ENCODE measurements around the gene RAD51.

RAD51 gene

GRCh38 chr15:40716165-40716564 lies 21.2 kb downstream of the RAD51 start:
- DNase-seq (ENCODE audit: extremely low spot score, insufficient read length, low read depth) (no peak), FAIRE-seq (no peak)

GRCh38 chr15:40721701-40722100 lies 26.7 kb downstream of the RAD51 start:
- DNase-seq (ENCODE audit: extremely low spot score, insufficient read length, low read depth) (no peak), FAIRE-seq (no peak)

GRCh38 chr15:40722354-40722753 lies 27.4 kb downstream of the RAD51 start:
- DNase-seq (ENCODE audit: extremely low spot score, insufficient read length, low read depth) (no peak), FAIRE-seq (no peak)

DNA sequence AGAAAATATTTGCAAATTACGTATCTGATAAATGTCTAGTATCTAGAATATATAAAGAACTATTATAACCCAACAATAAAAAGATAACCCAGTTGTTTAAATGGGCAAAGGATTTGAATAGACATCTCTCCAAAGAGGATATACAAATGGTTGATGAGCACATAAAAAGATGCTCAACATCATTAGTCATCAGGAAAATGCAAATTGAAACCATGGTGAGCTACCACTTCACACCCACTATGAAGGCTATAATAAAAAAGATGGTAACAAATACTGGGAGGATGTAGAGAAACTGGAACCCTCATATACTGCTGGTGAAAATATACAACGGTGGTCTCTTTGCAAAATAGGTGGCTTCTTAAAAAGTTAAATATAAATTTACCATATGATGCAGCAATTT lies 28.0 kb downstream of the RAD51 start:
- DNase-seq (ENCODE audit: extremely low spot score, insufficient read length, low read depth) (no peak), FAIRE-seq (no peak)

DNA sequence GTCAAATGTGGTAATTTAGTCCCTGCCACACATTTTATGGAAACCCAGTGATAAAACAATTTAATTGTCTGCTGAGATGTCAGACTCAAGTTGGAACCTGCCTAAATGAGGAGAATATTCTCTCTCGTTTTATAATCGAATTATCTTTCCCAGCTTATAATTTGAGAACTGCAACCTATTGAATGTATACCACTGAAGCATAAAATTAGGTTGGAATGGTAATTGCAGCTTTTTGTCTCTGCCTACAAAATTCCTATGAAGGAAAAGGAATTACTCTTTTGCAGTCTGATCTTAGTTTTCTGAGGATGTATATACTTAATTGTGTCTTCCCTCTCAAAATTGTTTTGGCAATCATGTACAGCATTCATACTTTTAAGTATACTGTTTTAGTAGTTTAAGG lies 28.9 kb downstream of the RAD51 start:
- DNase-seq (ENCODE audit: extremely low spot score, insufficient read length, low read depth) (no peak), FAIRE-seq (no peak)

- DNase-seq (ENCODE audit: extremely low spot score, insufficient read length, low read depth) (no peak), FAIRE-seq (no peak)
Observed at GRCh38 chr15:40731034-40731433, 36.1 kb downstream of the RAD51 start.

- DNase-seq (ENCODE audit: extremely low spot score, insufficient read length, low read depth) (no peak), FAIRE-seq (no peak)
Observed at GRCh38 chr15:40736575-40736974, 41.6 kb downstream of the RAD51 start.

DNA sequence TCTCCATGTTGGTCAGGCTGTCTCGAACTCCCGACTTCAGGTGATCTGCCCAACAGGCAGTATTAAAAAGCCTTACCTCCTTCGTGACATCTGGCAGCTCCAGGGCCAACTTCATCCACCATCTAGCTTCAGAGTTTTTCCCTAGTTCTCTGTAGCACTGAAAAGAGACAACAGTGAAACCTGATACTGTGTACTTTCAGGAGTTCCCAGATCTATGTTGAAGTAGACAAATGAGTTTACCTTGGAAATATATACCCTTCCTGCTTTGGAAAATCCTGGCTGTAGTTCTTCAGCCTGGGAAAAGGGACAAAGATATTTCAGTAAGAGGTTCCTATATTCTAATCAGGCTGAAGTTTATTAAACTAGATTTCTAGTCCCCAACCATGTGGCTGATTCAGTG lies 42.1 kb downstream of the RAD51 start:
- no peak for DNase-seq (ENCODE audit: extremely low spot score, insufficient read length, low read depth)
- no peak for FAIRE-seq

DNA sequence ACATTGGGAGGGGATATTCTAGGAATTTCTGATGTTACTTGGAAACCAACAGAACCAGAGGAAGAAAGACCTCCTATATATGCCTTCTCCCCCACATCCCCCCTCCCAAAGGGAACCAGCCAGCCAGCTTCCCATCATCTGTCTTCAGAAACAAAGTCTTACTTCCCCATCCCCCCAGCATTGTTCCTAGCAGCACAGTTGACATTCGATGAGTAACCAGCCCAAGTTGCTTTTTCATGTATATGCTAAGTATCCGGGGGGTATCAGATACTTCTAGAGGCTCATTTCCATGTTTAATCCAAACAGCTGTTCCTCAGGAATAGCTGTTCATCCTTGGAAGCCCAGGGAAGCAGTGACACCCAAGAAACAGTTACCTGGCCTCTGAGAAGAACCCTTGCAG lies 44.1 kb downstream of the RAD51 start:
- no peak for FAIRE-seq
- no peak for DNase-seq (ENCODE audit: extremely low spot score, insufficient read length, low read depth)

- FAIRE-seq (no peak), DNase-seq (ENCODE audit: extremely low spot score, insufficient read length, low read depth) (no peak)
Observed at GRCh38 chr15:40739854-40740253, 44.9 kb downstream of the RAD51 start.

- no peak for FAIRE-seq
- DNase-seq (ENCODE audit: extremely low spot score, insufficient read length, low read depth), result no peak
Observed at GRCh38 chr15:40743485-40743901, 48.5 kb downstream of the RAD51 start.

DNA sequence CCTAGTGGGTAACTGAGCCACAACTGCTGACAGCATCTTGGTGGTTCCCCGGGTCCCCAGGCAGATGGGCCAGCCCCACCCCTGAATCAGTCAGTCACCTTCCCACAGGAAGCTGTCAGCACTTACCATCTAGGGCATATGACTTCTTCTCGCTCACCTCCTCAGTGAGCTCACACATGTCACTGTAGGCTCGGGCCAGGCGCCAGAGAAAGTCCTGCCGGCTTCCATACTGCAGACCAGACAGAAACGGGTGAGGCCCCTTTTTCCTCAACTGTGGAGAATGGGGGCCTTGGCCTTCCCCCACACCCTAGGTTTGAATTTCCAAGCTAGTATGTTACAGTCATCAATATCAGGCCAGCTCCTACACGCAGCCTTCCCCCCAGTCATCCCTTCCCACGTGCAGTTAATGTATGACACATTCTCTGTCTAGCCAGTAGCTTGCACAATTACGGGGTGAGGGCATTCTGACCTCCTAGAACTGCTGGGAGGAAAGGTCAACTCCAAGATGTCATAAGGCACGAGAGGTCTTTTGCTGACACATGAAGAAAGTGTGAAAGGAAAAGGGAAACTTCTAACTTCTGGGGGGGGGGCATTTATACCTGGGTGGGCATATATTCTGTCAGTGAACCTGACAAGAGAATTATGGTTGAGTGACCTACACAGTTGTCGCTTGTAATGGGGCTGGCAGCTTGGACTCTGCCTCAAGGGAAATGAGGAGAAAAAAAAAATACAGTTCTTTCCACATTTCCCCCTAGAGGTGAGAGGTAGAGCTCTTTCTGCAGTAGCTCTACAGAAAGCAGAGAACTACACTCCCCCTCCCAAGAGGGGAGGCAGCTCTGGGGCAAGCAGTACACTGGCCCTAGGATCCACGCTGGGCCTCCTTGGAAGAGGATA lies 49.2 kb downstream of the RAD51 start:
- no peak for DNase-seq (ENCODE audit: extremely low spot score, insufficient read length, low read depth)
- peak; percentile 48 for FAIRE-seq

GRCh38 chr15:40744815-40745152 lies 49.8 kb downstream of the RAD51 start:
- FAIRE-seq, result no peak
- no peak for DNase-seq (ENCODE audit: extremely low spot score, insufficient read length, low read depth)

GRCh38 chr15:40746916-40747418 lies 52.0 kb downstream of the RAD51 start:
- FAIRE-seq (no peak), DNase-seq (ENCODE audit: extremely low spot score, insufficient read length, low read depth) (no peak)

GRCh38 chr15:40747685-40748631 lies 53.0 kb downstream of the RAD51 start:
- FAIRE-seq (no peak), DNase-seq (ENCODE audit: extremely low spot score, insufficient read length, low read depth) (no peak)

DNA sequence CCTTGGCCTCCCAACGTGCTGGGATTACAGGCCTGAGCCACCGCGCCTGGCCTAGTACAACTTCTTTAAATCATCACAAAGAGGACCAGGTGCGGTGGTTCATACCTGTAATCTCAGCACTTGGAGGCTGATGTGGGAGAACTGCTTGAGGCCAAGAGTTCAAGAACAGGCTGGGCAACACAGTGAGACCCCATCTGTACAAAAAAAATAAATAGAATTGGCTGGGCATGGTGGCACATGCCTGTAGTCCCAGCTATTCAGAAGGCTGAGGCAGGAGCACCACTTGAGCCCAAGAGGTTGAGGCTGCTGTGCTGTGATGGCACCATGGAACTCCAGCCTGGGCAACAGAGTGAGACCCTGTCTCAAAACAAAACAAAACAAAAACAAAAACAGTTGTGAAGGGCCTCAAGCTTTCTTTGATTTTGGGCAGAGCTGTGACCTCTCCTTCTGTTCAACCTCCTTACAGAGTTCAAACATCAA lies 54.2 kb downstream of the RAD51 start:
- no peak for DNase-seq (ENCODE audit: extremely low spot score, insufficient read length, low read depth)
- FAIRE-seq, result no peak

DNA sequence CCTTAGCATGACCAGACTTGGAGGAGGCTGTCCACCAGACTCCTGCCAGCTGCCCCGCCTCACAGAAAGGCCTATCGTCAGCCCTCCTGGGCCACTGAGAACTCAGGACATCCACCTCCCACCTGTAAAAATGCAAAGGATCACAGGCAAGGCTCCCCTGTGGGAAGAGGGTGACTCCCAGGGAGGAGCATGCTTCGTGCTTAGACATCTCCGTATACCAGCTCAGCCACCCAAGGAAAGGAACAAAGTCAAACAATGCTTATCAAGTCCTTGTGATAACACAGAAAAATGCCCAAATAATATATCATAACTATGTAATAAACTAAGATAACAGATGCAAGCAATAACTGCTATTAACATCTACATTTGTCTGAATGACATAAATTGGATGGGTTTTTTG lies 55.9 kb downstream of the RAD51 start:
- no peak for DNase-seq (ENCODE audit: extremely low spot score, insufficient read length, low read depth)
- FAIRE-seq, result no peak

GRCh38 chr15:40751745-40752144 lies 56.8 kb downstream of the RAD51 start:
- DNase-seq (ENCODE audit: extremely low spot score, insufficient read length, low read depth) (no peak), FAIRE-seq (no peak)

DNA sequence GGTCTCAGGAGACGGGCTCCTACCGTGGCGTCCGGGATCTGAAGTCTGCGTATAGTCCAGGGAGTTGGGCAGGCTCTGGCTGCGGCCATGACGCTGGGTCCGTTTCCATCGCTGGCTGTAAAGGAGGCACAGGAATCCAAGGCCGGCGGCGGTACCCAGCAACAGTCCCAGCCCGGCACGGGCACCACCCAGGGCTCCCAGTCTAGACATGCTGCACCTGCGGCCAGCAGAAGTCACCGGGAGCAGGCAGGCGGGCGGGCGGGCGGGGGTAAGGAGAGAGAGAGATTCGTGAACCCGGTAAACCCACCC lies 59.6 kb downstream of the RAD51 start:
- FAIRE-seq (no peak), DNase-seq (ENCODE audit: extremely low spot score, insufficient read length, low read depth) (no peak)

- DNase-seq (ENCODE audit: extremely low spot score, insufficient read length, low read depth), result peak; percentile 96
- FAIRE-seq, result peak; percentile 89
Observed at GRCh38 chr15:40754883-40755811, 60.2 kb downstream of the RAD51 start, which contains the start of gene RMDN3. Gene RMDN3 (minus strand): TSS chr15:40755254. CDS start chr15:40754783, 471 bp downstream.

Measured in GM18507 (cell line).